Measurements from ENCODE around the gene AKIRIN1. TPM values are rescaled to one million over a fixed set of nuclear protein-coding genes. Genes with fewer than 3 reads are reported as not detected.
A peak's percentile ranks its signal among the peaks of the same experiment; 100 is the strongest.

AKIRIN1 gene
- total and polyA plus RNA-seq, 4 donors = 22.0 to 43.7 (median 38.8) TPM

DNA sequence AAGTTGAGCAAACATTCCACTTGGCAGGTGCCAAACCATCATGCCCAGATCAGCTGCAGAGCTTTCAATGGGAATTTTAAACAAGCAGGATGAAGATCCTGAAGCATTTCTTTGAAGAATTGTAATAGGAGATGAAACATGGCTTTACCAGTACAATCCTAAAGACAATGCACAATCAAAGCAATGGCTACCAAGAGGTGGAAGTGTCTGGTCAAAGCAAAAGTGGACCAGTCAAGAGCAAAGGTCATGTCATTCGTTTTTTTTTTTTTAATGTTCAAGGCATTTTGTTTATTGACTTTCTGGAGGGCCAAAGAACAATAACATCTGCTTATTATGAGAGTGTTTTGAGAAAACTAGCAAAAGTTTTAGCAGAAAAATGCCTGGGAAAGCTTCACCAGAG is 32.1 kb downstream of the AKIRIN1 start:
- 52 to 56% methylated on average over 1 of the region's 1 CpG for WGBS, 2 donors
- Histone ChIP-seq H3K27me3 (ENCODE audit: control insufficient read depth in 1 of 2, insufficient read depth in 2 of 2, low read length in 1 of 2) (no peaks in the 10 kb centered on the region), H3K36me3 (ENCODE audit: control insufficient read depth in 1 of 2, insufficient read depth in 2 of 2, low read length in 1 of 2) (no peaks in the 10 kb centered on the region), H3K27ac (ENCODE audit: low read depth in 1 of 2, low read length in 2 of 2) (no peak overlapping the region), H3K9me3 (ENCODE audit: control insufficient read depth, low read length) (no peaks in the 10 kb centered on the region), H3K4me1 (ENCODE audit: control insufficient read depth in 1 of 2, insufficient read depth in 2 of 2, low read length in 2 of 2) (no peaks in the 10 kb centered on the region), H3K4me3 (ENCODE audit: low read length in 2 of 2) (no peak overlapping the region)
- ATAC-seq (ENCODE audit: low FRiP score) (no peak), DNase-seq (no peak)
- intact Hi-C loops (cut with DNase I) = no loop called here

- Histone ChIP-seq H3K36me3 (ENCODE audit: control insufficient read depth in 1 of 2, insufficient read depth in 2 of 2, low read length in 1 of 2) (peaks cover 0 to 4% of the 10 kb centered on the region in 2 donors), H3K4me1 (ENCODE audit: control insufficient read depth in 1 of 2, insufficient read depth in 2 of 2, low read length in 2 of 2) (no peaks in the 10 kb centered on the region), H3K27me3 (ENCODE audit: control insufficient read depth in 1 of 2, insufficient read depth in 2 of 2, low read length in 1 of 2) (no peaks in the 10 kb centered on the region), H3K27ac (ENCODE audit: low read depth in 1 of 2, low read length in 2 of 2) (peak within 1 kb of the TSS; percentile 73 to 81), H3K9me3 (ENCODE audit: control insufficient read depth, low read length) (no peaks in the 10 kb centered on the region), H3K4me3 (ENCODE audit: low read length in 2 of 2) (peak within 1 kb of the TSS; percentile 58 to 72)
- 0% methylated on average over 47 of the region's 47 CpGs for WGBS, 2 donors
- ATAC-seq (ENCODE audit: low FRiP score) (peak; percentile 97), DNase-seq (peak; percentile 94 to 97)
- intact Hi-C loops (cut with DNase I) = no loop called here
Observed at GRCh38 chr1:39026051-39026865, 35.2 kb downstream of the AKIRIN1 start, which contains the start of gene NDUFS5. Gene NDUFS5 (plus strand): TSS chr1:39026350. CDS start chr1:39028725, 2,375 bp downstream.

GRCh38 chr1:39026866-39027507 is 35.9 kb downstream of the AKIRIN1 start:
- Histone ChIP-seq H3K9me3 (ENCODE audit: control insufficient read depth, low read length) (no peaks in the 10 kb centered on the region), H3K27ac (ENCODE audit: low read depth in 1 of 2, low read length in 2 of 2) (peak overlapping the region in 1 of 2 donors; percentile 73), H3K36me3 (ENCODE audit: control insufficient read depth in 1 of 2, insufficient read depth in 2 of 2, low read length in 1 of 2) (peaks cover 0 to 4% of the 10 kb centered on the region in 2 donors), H3K4me1 (ENCODE audit: control insufficient read depth in 1 of 2, insufficient read depth in 2 of 2, low read length in 2 of 2) (no peaks in the 10 kb centered on the region), H3K4me3 (ENCODE audit: low read length in 2 of 2) (peak overlapping the region; percentile 58 to 72), H3K27me3 (ENCODE audit: control insufficient read depth in 1 of 2, insufficient read depth in 2 of 2, low read length in 1 of 2) (no peaks in the 10 kb centered on the region)
- ATAC-seq (ENCODE audit: low FRiP score) (no peak), DNase-seq (no peak)
- intact Hi-C loops (cut with DNase I) = no loop called here
- 27 to 32% methylated on average over 30 of the region's 30 CpGs for WGBS, 2 donors

DNA sequence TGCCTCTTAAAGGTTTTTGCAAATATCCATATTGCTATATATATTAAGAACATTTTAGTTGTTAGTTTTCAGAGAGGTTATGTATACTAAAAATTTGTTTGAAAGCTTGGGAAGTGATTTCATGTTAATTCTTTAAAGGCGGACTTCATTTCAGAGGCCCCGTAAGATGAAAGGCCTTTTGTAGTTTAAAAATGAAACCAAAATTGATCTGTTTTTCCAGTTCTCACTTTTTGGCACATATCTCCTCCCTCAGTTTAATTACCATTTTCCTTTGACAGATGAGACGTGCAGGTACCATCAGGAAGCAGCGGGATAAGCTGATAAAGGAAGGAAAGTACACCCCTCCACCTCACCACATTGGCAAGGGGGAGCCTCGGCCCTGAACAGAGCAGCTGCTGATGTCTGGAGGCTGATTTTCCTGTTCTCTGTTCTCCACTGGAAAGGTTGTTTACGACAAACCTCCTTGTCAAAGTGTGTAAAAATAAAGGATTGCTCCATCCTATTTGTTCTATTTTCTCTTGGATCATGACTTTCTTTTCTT is 43.1 kb downstream of the AKIRIN1 start:
- H3K27ac ChIP-seq (ENCODE audit: low read depth in 1 of 2, low read length in 2 of 2) = no peak overlapping the region
- ATAC-seq (ENCODE audit: low FRiP score) (no peak), DNase-seq (no peak)
- intact Hi-C loops (cut with DNase I) = no loop called here
- WGBS, 2 donors = 88 to 92% methylated on average over 6 of the region's 6 CpGs
- H3K36me3 ChIP-seq (ENCODE audit: control insufficient read depth in 1 of 2, insufficient read depth in 2 of 2, low read length in 1 of 2) = peaks cover 4% of the 10 kb centered on the region in 2 donors
- no peaks in the 10 kb centered on the region for H3K9me3 ChIP-seq (ENCODE audit: control insufficient read depth, low read length)
- no peak overlapping the region for H3K4me3 ChIP-seq (ENCODE audit: low read length in 2 of 2)
- H3K4me1 ChIP-seq (ENCODE audit: control insufficient read depth in 1 of 2, insufficient read depth in 2 of 2, low read length in 2 of 2) = no peaks in the 10 kb centered on the region
- no peaks in the 10 kb centered on the region for H3K27me3 ChIP-seq (ENCODE audit: control insufficient read depth in 1 of 2, insufficient read depth in 2 of 2, low read length in 1 of 2)

DNA sequence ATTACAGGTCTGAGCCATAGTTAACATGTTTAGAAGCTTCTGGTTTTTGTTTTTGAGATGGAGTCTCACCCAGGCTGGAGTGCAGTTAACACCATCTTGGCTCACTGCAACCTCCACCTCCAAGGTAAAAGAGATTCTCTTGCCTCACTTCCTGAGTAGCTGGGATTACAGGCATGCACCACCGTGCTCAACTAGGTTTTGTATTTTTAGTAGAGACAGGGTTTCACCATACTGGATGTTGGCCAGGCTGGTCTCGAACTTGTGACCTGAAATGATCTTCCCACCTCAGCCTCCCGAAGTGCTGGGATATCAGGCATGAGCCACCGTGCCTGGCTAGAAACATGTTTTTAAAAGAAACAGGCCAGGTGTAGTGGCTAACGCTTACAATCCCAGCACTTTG is 45.6 kb downstream of the AKIRIN1 start:
- no peak overlapping the region for H3K4me3 ChIP-seq (ENCODE audit: low read length in 2 of 2)
- H3K9me3 ChIP-seq (ENCODE audit: control insufficient read depth, low read length) = no peaks in the 10 kb centered on the region
- ATAC-seq (ENCODE audit: low FRiP score) (no peak), DNase-seq (no peak)
- H3K27ac ChIP-seq (ENCODE audit: low read depth in 1 of 2, low read length in 2 of 2) = no peak overlapping the region
- no peaks in the 10 kb centered on the region for H3K27me3 ChIP-seq (ENCODE audit: control insufficient read depth in 1 of 2, insufficient read depth in 2 of 2, low read length in 1 of 2)
- intact Hi-C loops (cut with DNase I) = no loop called here
- no peaks in the 10 kb centered on the region for H3K4me1 ChIP-seq (ENCODE audit: control insufficient read depth in 1 of 2, insufficient read depth in 2 of 2, low read length in 2 of 2)
- 87 to 94% methylated on average over 5 of the region's 5 CpGs for WGBS, 2 donors
- H3K36me3 ChIP-seq (ENCODE audit: control insufficient read depth in 1 of 2, insufficient read depth in 2 of 2, low read length in 1 of 2) = peaks cover 4% of the 10 kb centered on the region in 2 donors

DNA sequence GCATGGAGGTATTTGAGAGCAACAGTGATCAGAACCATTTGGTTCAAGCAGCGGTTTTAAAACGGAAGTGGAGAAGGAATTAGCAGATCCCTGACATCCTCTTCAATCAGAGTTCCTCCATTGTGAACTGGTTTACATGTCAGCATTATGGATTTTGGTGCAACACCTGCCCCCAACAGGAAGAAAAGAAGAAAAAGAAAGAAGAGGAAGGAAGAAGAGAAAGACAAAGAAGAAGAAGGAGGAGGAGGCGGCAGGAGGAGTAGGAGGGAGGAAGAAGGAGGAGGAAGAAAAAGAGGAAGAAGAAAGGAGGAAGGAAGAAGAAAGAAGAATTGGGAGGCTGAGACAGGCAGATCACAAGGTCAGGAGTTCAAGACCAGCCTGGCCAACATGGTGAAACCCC is 52.4 kb downstream of the AKIRIN1 start:
- ATAC-seq (ENCODE audit: low FRiP score) = no peak
- DNase-seq = no peak
- no peaks in the 10 kb centered on the region for H3K9me3 ChIP-seq (ENCODE audit: control insufficient read depth, low read length)
- H3K27me3 ChIP-seq (ENCODE audit: control insufficient read depth in 1 of 2, insufficient read depth in 2 of 2, low read length in 1 of 2) = no peaks in the 10 kb centered on the region
- intact Hi-C loops (cut with DNase I) = no loop called here
- H3K4me3 ChIP-seq (ENCODE audit: low read length in 2 of 2) = no peak overlapping the region
- WGBS, 2 donors = 86 to 87% methylated on average over 3 of the region's 3 CpGs
- H3K4me1 ChIP-seq (ENCODE audit: control insufficient read depth in 1 of 2, insufficient read depth in 2 of 2, low read length in 2 of 2) = no peaks in the 10 kb centered on the region
- H3K36me3 ChIP-seq (ENCODE audit: control insufficient read depth in 1 of 2, insufficient read depth in 2 of 2, low read length in 1 of 2) = peaks cover 2 to 3% of the 10 kb centered on the region in 2 donors
- H3K27ac ChIP-seq (ENCODE audit: low read depth in 1 of 2, low read length in 2 of 2) = no peak overlapping the region

DNA sequence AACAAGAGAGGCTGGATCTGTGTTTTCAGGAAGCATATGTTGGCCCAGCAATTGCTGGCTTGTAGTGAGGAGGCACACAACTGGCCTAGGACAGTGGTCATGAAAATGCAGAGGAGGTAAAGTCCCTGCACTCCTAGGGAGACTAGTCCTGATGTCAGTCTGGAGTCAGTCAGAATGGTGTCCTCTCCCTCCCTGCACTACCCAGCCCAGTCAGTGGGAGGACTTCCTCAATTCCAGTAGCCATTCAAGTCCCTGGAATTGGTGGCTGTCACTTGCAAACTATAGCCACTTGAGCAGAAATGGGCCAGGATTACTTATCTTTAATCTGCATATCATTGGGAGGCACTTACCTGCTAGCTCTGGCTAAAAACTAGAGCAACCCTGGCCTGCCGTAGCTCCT is 53.7 kb downstream of the AKIRIN1 start:
- no peaks in the 10 kb centered on the region for H3K27me3 ChIP-seq (ENCODE audit: control insufficient read depth in 1 of 2, insufficient read depth in 2 of 2, low read length in 1 of 2)
- intact Hi-C loops (cut with DNase I) = no loop called here
- H3K9me3 ChIP-seq (ENCODE audit: control insufficient read depth, low read length) = no peaks in the 10 kb centered on the region
- peaks cover 2 to 3% of the 10 kb centered on the region in 2 donors for H3K36me3 ChIP-seq (ENCODE audit: control insufficient read depth in 1 of 2, insufficient read depth in 2 of 2, low read length in 1 of 2)
- H3K4me3 ChIP-seq (ENCODE audit: low read length in 2 of 2) = no peak overlapping the region
- H3K4me1 ChIP-seq (ENCODE audit: control insufficient read depth in 1 of 2, insufficient read depth in 2 of 2, low read length in 2 of 2) = no peaks in the 10 kb centered on the region
- DNase-seq = no peak
- no peak overlapping the region for H3K27ac ChIP-seq (ENCODE audit: low read depth in 1 of 2, low read length in 2 of 2)
- WGBS, 2 donors = 81 to 92% methylated on average over 1 of the region's 1 CpG
- ATAC-seq (ENCODE audit: low FRiP score) = no peak

DNA sequence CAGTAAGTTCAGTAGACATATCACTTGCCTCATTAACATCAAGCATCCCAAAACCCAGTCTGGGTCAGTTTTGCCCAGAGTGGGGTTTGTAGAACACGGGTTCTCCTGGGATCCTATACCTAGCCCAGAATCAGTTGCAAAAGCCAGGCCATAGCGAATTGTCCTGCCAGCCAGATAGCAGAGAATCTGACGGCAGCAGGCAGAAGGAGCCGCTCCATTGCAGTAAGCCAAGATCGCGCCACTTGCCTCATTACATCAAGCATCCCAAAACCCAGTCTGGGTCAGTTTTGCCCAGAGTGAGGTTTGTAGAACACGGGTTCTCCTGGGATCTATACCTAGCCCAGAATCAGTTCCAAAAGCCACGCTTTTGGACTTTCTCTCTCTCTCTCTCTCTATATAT is 54.2 kb downstream of the AKIRIN1 start:
- Histone ChIP-seq H3K4me1 (ENCODE audit: control insufficient read depth in 1 of 2, insufficient read depth in 2 of 2, low read length in 2 of 2) (no peaks in the 10 kb centered on the region), H3K9me3 (ENCODE audit: control insufficient read depth, low read length) (no peaks in the 10 kb centered on the region), H3K36me3 (ENCODE audit: control insufficient read depth in 1 of 2, insufficient read depth in 2 of 2, low read length in 1 of 2) (peaks cover 2 to 3% of the 10 kb centered on the region in 2 donors), H3K27me3 (ENCODE audit: control insufficient read depth in 1 of 2, insufficient read depth in 2 of 2, low read length in 1 of 2) (no peaks in the 10 kb centered on the region), H3K4me3 (ENCODE audit: low read length in 2 of 2) (no peak overlapping the region), H3K27ac (ENCODE audit: low read depth in 1 of 2, low read length in 2 of 2) (no peak overlapping the region)
- DNase-seq = no peak
- 76 to 84% methylated on average over 8 of the region's 8 CpGs for WGBS, 2 donors
- intact Hi-C loops (cut with DNase I) = no loop called here
- ATAC-seq (ENCODE audit: low FRiP score) = no peak
